GM20431 (cell line): ENCODE results near the gene TRPV5.

ENCODE experiments used
- in situ Hi-C: fragments of 300-500 bp; cut with MseI, MboI; formaldehyde crosslinking; loops from one replicate; pipeline ENCODE4 v1.15.0; 2020; ENCODE audit warnings: low sequenced_read_pairs; ENCODE audit not compliant: unreplicated experiment

TRPV5 gene

GRCh38 chr7:142941541-142941940, 8.0 kb upstream of the TRPV5 start:
- in situ Hi-C loops: no loop called here

- in situ Hi-C loops: no loop called here
Observed at GRCh38 chr7:142940966-142941535, 7.5 kb upstream of the TRPV5 start.

- in situ Hi-C loops: no loop called here
Observed at GRCh38 chr7:142939226-142939910, 5.8 kb upstream of the TRPV5 start, which contains the start of gene LLCFC1. LLCFC1 (plus strand) TSS chr7:142939484; CDS start chr7:142939622, 138 bp downstream.

GRCh38 chr7:142938611-142939010, 5.1 kb upstream of the TRPV5 start:
- in situ Hi-C loops: no loop called here

GRCh38 chr7:142935941-142936565, 2.5 kb upstream of the TRPV5 start:
- in situ Hi-C loops: no loop called here

- in situ Hi-C loops: no loop called here
Observed at GRCh38 chr7:142934056-142934455, 510 bp upstream of the TRPV5 start.

- in situ Hi-C loops: no loop called here
Observed at GRCh38 chr7:142933092-142933475, 462 bp downstream of the TRPV5 start.

- in situ Hi-C loops: no loop called here
Observed at GRCh38 chr7:142932386-142933091, 1.0 kb downstream of the TRPV5 start.

- in situ Hi-C loops: no loop called here
Observed at GRCh38 chr7:142930126-142930730, 3.3 kb downstream of the TRPV5 start.

- in situ Hi-C loops: no loop called here
Observed at GRCh38 chr7:142927949-142928348, 5.6 kb downstream of the TRPV5 start.

- in situ Hi-C loops: no loop called here
Observed at GRCh38 chr7:142927085-142927745, 6.3 kb downstream of the TRPV5 start.

- in situ Hi-C loops: no loop called here
Observed at GRCh38 chr7:142925413-142925812, 8.1 kb downstream of the TRPV5 start.

GRCh38 chr7:142923391-142923790, 10.2 kb downstream of the TRPV5 start:
- in situ Hi-C loops: no loop called here

- in situ Hi-C loops: no loop called here
Observed at GRCh38 chr7:142919656-142920055, 13.9 kb downstream of the TRPV5 start.

- in situ Hi-C loops: no loop called here
Observed at GRCh38 chr7:142918901-142919300, 14.6 kb downstream of the TRPV5 start.

- in situ Hi-C loops: no loop called here
Observed at GRCh38 chr7:142917447-142917846, 16.1 kb downstream of the TRPV5 start.

GRCh38 chr7:142916508-142916907, 17.0 kb downstream of the TRPV5 start:
- in situ Hi-C loops: no loop called here

GRCh38 chr7:142915315-142915714, 18.2 kb downstream of the TRPV5 start:
- in situ Hi-C loops: no loop called here

GRCh38 chr7:142914121-142914520, 19.4 kb downstream of the TRPV5 start:
- in situ Hi-C loops: no loop called here

GRCh38 chr7:142913566-142913965, 20.0 kb downstream of the TRPV5 start:
- in situ Hi-C loops: no loop called here
